ENCODE measurements around the gene EPC1.
"Not testable (repeated sequence)": the region's sequence is repeated elsewhere in the genome, so short reads cannot be mapped to it uniquely, and the experiment has no call there.

EPC1 gene

DNA sequence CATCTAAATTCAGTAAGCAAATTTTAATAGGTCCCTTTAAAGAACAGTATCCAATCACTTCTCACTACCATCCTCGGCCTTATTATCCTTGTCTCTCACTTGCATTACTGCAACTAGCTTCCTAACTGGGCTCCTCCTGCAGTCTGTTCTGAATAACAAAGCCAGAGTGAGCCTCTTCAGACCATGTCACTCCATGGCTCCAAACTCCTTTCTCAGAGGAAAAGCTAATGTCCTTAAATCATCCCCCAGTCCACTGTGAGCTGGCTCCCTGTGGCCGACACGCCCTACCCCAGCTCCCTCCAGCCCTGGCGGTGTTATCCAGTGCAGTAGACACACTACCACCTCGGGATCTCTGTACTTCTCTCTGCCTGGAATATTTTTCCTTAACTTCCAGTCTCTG, 80.0 kb downstream of the EPC1 start:
- DNase-seq, result no peak

DNA sequence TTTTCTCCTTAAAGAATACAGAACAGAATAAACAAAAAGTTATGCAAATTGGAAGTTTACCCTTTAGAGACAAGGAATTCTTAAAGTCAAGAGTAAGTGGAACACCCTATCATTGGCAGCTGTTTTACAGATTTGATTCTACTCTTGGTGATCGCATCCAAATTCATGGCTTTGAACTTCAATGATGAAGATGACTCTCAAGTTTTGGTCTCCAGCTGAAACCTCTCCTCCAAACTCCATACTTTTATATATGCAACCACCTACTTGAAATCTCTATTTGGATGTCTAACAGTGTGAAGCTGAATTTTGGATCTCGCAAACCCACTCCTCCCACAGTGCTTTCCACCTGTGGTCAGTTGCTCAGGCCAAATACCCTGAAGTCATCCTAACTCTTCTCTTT, 80.4 kb downstream of the EPC1 start:
- DNase-seq, result no peak

DNA sequence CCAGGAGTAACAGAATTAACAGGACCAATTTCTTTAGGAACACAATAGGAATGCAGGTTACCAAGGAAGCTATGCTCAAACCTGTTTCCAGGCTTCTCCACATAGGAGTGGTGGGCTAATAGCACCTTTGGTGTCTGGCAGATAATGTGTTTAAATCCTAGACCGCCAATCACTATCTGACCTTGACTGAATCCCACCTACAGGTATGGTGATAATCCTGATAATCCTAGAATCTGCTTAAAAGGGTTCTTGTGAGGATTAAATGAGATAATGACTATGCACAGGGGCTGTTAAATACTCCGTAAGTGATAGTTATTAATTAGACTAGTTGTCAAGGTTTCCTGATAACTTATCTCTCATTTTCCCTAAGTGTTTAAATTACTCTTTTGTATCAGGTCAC, 81.2 kb downstream of the EPC1 start:
- DNase-seq, result no peak

GRCh38 chr10:32263300-32263699, 83.7 kb downstream of the EPC1 start:
- no peak for DNase-seq

DNA sequence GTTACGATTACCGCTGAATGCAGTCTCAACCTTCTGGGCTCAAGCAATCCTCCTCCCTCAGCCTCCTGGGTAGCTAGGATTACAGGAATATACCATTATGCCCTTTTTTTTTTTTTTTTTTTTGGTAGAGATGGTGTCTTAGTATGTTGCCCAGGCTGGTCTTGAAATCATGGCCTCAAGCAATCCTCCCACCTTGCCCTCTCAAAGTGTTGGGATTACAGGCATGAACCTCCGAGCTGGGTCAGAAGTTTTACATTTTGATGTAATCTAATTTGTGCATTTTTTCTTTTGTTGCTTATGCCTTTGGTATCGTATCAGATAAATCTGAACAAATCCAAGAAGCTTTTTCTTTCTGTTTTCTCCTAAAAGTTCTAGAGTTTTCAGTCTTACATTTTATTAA, 87.4 kb downstream of the EPC1 start:
- DNase-seq, result no peak

- DNase-seq, result peak; percentile 87
Measured at GRCh38 chr10:32256613-32257437, 90.1 kb downstream of the EPC1 start.

DNA sequence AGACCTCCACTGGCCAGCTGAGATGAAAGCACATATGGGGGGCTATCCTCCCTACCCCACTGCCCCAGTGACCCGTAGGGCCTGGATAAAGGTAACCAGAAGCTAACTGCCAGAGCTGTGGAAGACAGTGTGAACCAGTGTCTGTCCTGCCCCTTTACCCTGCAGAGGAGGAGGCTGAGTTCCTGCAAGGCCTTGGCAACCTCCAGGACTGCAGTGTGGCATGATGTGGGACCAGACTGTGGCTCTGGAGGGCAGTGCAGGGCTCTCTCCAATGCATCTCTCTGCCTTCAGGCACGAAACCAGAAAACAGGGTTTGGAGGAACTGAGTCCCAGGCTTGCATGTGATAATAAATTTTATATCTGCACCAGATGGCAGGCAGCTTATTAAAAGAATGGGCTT, 93.1 kb downstream of the EPC1 start:
- no peak for DNase-seq

DNA sequence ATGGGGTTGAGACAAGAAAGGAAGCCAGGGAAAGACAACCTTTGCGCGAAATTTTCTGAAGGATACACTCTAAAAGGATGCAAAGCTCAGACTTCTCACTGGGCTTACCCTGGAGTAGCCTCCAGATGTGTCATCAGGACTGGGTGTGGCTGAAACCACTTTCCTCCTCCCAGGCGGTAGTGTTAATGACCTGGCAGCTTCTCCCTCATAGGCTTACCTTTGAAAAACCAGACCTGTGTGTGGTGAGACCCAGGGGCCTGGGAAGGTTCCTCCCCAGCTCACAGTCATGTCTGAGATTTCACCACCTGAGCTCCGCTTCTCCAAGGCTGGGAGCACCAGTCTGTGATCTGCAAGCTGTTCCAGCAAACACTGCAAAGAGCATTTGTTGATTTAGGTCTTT, 93.7 kb downstream of the EPC1 start:
- DNase-seq, result peak; percentile 46

DNA sequence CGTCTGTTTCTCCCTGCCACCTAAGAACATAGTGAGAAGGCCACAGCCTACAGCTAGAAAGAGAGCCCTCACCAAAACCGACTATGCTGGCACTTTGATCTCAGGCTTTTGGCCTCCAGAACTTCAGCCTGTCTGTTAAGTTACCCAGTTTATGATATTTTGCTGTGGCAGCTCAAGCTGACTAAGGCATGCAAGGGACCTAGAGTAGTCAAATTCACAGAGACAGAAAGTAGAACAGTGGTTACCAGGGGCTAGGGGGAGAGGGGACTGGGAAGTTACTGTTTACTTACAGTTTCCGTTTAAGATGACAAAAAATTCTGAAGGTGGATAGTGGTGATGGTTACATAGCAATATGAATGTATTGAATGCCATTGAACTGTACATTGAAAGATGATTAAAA, 96.5 kb downstream of the EPC1 start:
- DNase-seq, result not testable (repeated sequence)

- DNase-seq, result no peak
Measured at GRCh38 chr10:32246685-32247084, 100.3 kb downstream of the EPC1 start.

DNA sequence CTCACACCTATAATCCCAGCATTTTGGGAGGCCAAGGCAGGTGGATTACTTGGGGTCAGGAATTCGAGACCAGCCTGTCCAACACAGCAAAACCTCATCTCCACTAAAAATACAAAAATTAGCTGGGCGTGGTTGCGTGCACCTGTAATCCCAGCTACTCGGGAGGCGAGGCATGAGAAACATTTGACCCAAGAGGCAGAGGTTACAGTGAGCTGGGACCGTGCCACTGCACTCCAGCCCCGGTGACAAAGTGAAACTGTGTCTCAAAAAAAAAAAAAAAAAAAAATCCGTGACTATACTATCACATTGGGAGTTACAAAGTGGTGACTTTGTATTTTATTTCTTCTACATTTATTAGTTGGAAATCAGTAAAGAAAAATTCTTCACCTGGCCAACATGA, 101.2 kb downstream of the EPC1 start:
- no peak for DNase-seq

- DNase-seq, result no peak
Measured at GRCh38 chr10:32244421-32245207, 102.3 kb downstream of the EPC1 start.

DNA sequence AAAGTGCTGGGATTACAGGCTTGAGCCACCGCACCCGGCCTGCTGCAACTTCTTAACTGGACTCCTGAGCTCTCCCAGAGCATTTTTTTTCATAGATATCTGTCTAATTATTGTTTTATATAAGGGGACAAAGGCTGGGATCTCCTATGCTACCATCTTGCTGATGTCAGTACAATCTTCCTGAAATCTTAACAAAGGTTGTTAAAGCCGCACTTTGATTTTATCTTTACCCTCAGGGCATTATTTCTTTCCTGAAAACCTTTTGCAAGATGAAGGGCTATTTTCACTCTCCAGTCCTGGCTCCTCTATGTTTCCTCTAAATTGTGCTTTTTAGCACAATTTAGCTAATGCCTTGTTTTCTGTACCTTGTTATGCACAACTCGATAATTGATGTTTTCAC, 102.9 kb downstream of the EPC1 start:
- no peak for DNase-seq

DNA sequence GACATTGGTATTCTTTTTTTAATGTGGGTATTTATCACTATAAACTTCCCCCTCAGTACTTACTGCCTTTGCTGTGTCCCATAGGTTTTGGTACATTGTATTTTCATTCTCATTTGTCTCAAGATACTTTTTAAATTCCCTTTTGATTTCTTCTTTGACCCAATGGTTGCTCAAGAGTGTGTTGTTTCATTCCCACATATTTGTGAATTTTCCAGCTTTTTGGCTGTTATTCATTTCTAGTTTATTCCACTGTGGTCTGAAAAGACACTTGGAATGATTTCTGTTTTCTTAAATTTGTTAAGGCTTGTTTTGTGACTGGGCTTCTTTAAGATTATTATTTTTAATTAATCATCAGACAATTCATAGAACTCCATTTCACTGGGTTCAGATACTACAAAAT, 105.0 kb downstream of the EPC1 start:
- DNase-seq, result no peak

- no peak for DNase-seq
Measured at GRCh38 chr10:32240471-32240870, 106.5 kb downstream of the EPC1 start.

DNA sequence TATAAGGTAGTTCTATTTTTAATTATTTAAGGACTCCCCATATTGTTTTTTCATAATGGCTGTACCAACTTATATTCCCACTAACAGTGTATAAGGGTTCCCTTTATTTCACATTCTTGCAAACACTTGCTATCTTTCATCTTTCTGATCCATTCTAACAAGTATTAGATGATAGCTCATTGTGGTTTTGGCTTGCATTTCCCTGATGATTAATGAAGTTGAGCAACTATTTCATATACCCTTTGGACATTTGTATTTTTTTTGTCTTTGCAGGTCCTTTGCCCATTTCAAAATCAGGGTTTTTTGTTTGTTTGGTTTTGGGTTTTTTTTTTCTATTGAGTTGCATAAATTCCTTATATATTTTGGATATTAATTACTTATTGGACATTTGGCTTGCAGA, 107.2 kb downstream of the EPC1 start:
- DNase-seq, result no peak

GRCh38 chr10:32237644-32238345, 109.2 kb downstream of the EPC1 start:
- DNase-seq, result no peak

DNA sequence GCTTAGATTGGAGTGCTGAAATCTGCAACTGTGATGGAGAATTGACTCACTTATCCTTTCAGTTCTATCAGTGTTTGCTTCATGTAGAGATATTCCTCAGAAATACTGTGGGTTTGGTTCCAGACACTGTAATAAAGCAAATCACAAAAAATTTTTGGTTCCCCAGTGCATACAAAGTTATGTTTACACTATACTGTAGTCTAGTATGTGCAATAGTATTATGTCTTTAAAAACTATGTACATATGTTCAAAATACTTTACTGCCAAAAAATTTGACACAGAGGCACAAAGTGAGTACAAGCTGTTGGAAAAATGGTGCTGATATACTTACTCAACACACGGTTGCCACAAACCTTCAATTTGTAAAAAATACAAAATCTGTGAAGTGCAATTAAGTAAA, 112.5 kb downstream of the EPC1 start:
- DNase-seq, result no peak

DNA sequence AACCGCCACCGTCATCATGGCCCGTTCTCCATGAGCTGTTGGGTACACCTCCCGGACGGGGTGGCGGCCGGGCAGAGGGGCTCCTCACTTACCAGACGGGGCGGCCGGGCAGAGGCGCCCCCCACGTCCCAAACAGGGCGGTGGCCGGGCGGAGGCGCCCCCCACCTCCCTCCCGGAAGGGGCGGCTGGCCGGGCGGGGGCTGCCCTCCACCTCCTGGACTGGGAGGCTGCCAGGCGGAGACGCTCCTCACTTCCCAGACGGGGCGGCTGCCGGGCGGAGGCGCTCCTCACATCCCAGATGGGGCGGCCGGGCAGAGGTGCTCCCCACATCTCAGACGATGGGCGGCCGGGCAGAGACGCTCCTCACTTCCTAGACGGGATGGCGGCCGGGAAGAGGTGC, 113.6 kb downstream of the EPC1 start:
- DNase-seq, result not testable (repeated sequence)

GRCh38 chr10:32232378-32232777, 114.6 kb downstream of the EPC1 start:
- DNase-seq, result no peak

DNA sequence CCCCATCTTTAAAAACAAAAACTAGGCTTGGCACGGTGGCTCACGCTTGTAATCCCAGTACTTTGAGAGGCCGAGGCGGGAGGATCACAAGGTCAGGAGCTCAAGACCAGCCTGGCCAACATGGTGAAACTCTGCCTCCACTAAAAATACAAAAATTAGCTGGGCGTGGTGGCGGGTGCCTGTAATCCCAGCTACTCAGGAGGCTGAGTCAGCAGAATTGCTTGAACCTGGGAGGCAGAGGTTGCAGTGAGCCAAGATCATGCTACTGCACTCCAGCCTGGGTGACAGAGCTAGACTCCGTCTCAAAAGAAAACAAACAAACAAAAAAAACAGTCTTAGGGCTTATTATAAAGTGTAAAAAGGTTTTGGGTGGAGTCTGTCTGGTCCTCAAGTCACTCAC, 117.2 kb downstream of the EPC1 start:
- not testable (repeated sequence) for DNase-seq

GRCh38 chr10:32229170-32229569, 117.8 kb downstream of the EPC1 start:
- no peak for DNase-seq

DNA sequence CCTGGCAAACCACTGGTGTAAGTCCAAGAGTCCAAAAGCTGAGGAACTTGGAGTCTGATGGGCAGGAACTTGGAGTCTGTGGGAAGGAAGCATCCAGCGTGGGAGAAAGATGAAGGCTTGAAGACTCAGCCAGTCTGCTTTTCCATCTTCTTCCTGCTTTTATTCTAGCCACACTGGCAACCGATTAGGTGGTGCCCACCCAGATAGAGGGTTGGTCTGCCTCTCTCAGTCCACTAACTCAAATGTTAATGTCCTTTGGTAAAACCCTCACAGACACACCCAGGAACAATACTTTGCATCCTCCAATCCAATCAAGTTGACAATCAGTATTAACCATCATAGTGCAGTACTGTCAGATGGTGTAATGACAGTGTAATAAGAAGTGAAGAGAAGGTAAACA, 119.2 kb downstream of the EPC1 start:
- no peak for DNase-seq

DNA sequence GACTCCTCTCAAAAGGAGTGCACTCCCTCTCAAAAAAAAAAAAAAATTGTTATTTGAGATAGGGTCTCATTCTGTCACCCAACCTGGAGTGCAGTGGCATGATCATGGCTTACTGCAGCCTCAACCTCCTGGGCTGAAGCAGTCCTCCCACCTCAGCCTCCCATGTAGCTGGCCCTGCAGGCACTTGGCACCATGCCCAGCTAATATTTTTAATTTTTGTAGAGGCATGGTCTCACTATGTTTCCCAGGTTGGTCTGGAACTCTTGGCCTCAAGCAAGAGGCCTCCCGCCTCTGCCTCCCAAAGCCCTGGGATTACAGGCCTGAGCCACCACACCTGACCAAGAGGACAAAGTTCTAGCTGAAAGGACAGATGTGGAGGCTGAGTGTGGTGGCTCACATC, 120.3 kb downstream of the EPC1 start:
- no peak for DNase-seq
